Activated CD4-positive, alpha-beta memory T cell treated with anti-CD3 and anti-CD28 coated beads for 36 hours (primary cell): ENCODE results near the gene TBX2. TPM values are rescaled to one million over a fixed set of nuclear protein-coding genes. Genes with fewer than 3 reads are reported as not detected.

Experiments used
- CTCF ChIA-PET: fragments of 350-600 bp; sonication (Branson Sonifier 250); formaldehyde crosslinking; loops from one replicate; lab custom pipeline; 2021; ENCODE audit warnings: antibody characterized with exemption, inconsistent platforms; lab: Charles Lee
- POLR2A ChIA-PET: fragments of 350-600 bp; sonication (Branson Sonifier 250); formaldehyde crosslinking; loops from one replicate; lab custom pipeline; 2021; ENCODE audit warnings: antibody characterized with exemption; lab: Charles Lee
- DNase-seq: peaks from one replicate; pipeline ENCODE4 v3.0.0-alpha.2; 2020
- H3K27ac Mint-ChIP-seq: one replicate; pipeline ENCODE4 v1.8.0; 2021; ENCODE audit warnings: mixed read lengths
- H3K27me3 Mint-ChIP-seq: one replicate; pipeline ENCODE4 v1.8.0; 2021; ENCODE audit warnings: mixed read lengths
- H3K36me3 Mint-ChIP-seq: one replicate; pipeline ENCODE4 v1.8.0; 2021; ENCODE audit warnings: mixed read lengths
- H3K4me1 Mint-ChIP-seq: one replicate; pipeline ENCODE4 v1.8.0; 2021; ENCODE audit warnings: low read depth, mixed read lengths
- H3K4me3 Mint-ChIP-seq: one replicate; pipeline ENCODE4 v1.8.0; 2021; ENCODE audit warnings: mild to moderate bottlenecking, mixed read lengths
- H3K9me3 Mint-ChIP-seq: one replicate; pipeline ENCODE4 v1.8.0; 2021; ENCODE audit warnings: mixed read lengths
- intact Hi-C: fragments of 100-400 bp; cut with micrococcal nuclease; formaldehyde crosslinking; loops from one replicate; pipeline ENCODE4 v1.15.1; 2023
- total RNA-seq, 2 experiments: library from RNA; stranded (reverse); gene quantifications; one replicate each; pipeline ENCODE4 v1.2.3, GENCODE V29; 2021

Gene TBX2
- total RNA-seq, 2 experiments from 2014 or later = 0.05 TPM; not detected in 1

DNA sequence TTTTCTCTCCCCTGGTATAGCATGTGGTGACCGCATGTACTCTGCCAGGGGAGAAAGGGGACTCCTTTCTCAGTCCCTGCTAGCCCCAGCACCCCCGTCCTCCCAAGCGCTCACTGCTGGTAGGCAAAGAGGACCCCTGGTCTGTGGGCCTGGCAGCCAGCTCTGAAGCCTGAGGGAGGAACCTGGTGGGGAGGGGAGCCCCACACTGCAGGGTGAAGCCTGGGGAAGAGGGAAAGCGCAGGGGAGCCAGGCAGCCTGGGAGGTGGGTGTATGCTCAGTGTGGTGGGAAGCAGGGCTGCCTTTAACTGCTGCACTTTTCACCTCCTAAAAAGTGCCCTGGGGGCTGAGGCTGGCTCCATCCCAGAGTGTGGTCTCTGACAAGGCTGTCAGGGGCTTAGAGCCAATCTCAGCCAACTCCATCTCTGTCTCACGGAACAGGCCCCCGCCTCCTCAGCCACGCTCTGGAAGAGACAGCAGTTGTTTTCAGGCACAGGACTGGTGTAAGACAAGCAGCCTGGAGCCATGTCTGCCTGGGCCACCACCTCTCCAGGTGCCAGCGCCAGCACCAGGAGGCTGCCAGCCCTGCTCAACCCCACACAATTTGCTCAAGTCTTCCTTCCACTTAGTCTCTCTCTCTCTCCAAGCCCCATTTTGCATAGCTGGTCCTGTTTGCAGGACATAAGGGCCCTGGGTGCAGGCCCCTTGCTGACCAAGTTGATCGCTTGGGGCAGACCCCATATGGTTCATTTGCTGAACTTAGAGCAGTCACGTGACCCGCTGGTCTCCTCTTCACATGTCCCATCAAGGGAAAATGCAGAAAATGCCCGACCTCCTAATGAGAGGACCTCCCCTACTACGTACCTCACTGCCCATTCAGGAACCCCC is 14.7 kb upstream of the TBX2 start:
- no peak for DNase-seq
- H3K9me3 Mint-ChIP-seq = no peaks in the 10 kb centered on the region
- intact Hi-C loops = no loop called here
- no peak overlapping the region for H3K4me3 Mint-ChIP-seq
- CTCF ChIA-PET = interaction anchor here (1.1 kb wide), 1 partner anchor 665 kb away, joined by 4 read pairs; no protein-coding TSS in a partner anchor
- no peaks in the 10 kb centered on the region for H3K36me3 Mint-ChIP-seq
- peaks cover 2% of the 10 kb centered on the region for H3K4me1 Mint-ChIP-seq
- H3K27ac Mint-ChIP-seq = no peak overlapping the region
- peaks cover 3% of the 10 kb centered on the region for H3K27me3 Mint-ChIP-seq
- POLR2A ChIA-PET = no interaction called here

DNA sequence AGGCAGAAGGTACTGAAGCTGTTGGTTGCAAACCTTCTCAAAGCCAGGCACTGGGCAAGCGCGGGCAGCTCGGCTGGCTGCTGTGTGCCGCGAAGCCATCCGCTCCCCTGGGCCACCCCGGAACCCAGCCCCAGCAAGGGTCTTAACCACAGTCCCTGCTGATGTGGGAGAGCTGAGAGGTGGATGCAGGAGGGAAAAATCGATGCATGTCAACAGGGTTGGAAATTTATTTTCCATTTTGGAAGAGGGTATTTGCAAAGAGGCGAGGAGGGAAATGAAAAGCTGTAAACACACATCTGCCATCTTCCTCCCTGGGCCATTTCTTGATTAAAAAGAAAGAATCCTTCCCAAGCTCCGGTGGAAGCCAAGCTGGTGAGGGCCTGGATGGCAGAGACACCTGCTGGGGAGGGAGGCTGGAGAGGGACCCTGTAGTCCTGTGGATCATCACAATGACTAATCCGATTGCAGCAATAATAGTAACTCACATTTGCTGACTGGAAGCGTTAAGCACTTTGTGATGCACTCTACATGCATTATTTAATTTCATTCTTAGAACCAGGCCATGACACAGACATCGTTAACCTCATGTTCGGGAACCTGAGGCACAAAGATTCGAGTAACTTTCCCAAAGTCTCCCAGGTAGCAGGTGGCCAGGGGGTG is 13.9 kb upstream of the TBX2 start:
- Mint-ChIP-seq H3K36me3 (no peaks in the 10 kb centered on the region), H3K4me1 (peaks cover 2% of the 10 kb centered on the region), H3K9me3 (no peaks in the 10 kb centered on the region), H3K27ac (no peak overlapping the region), H3K4me3 (no peak overlapping the region), H3K27me3 (peaks cover 3% of the 10 kb centered on the region)
- ChIA-PET POLR2A (no interaction called here), CTCF (interaction anchor here (1.1 kb wide), 1 partner anchor 665 kb away, joined by 4 read pairs; no protein-coding TSS in a partner anchor)
- DNase-seq = no peak
- intact Hi-C loops = no loop called here

DNA sequence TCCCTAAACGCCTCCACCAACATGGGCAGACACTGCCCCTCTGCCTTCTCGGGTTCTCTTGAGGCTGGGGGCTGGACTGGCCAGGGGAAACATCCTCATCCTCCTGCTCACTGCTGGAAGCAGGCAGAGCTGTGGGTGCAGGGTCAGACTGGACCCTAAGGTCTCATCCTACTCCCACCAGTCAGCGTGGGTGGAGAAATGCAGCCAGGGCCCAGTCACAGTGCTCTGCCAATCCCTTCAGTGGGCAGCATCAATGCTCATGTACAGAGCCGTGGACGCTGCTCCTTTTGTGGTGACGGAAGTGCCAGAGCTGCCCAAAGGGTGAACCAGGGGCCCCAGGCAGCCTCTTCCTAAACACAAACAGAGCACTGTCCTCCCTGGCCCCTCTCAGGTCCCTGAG is 13.4 kb upstream of the TBX2 start:
- Mint-ChIP-seq H3K27me3 (peaks cover 3% of the 10 kb centered on the region), H3K36me3 (no peaks in the 10 kb centered on the region), H3K27ac (no peak overlapping the region), H3K4me3 (no peak overlapping the region), H3K9me3 (no peaks in the 10 kb centered on the region), H3K4me1 (peaks cover 2% of the 10 kb centered on the region)
- CTCF ChIA-PET = interaction anchor here (1.1 kb wide), 1 partner anchor 666 kb away, joined by 4 read pairs; no protein-coding TSS in a partner anchor
- POLR2A ChIA-PET = interaction anchor here (0.6 kb wide), 1 partner anchor 112 kb away, joined by 3 read pairs; no protein-coding TSS in a partner anchor
- intact Hi-C loops = no loop called here
- no peak for DNase-seq

DNA sequence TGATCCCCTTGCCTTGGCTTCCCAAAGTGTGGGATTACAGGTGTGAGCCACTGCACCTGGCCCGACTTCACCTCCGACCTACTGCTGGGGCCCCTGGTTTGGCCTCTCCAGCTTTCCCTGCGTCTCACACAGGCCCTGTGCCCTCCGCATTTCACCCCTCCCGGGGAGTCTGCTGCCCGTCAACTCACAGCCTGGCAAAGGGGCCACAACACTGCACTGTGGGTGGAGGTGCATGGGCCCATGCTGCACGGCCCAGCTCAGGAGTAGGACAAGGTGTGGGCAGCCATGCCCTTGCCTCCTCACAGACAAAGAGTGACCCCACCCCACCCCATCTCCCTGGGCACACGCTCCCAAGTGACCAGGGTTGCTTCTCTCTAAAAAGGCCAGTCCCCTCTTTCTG is 12.6 kb upstream of the TBX2 start:
- H3K4me3 Mint-ChIP-seq = no peak overlapping the region
- POLR2A ChIA-PET = interaction anchor here (0.6 kb wide), 1 partner anchor 111 kb away, joined by 3 read pairs; no protein-coding TSS in a partner anchor
- H3K4me1 Mint-ChIP-seq = peaks cover 2% of the 10 kb centered on the region
- no peak for DNase-seq
- peaks cover 3% of the 10 kb centered on the region for H3K27me3 Mint-ChIP-seq
- intact Hi-C loops = no loop called here
- H3K27ac Mint-ChIP-seq = no peak overlapping the region
- H3K36me3 Mint-ChIP-seq = no peaks in the 10 kb centered on the region
- H3K9me3 Mint-ChIP-seq = no peaks in the 10 kb centered on the region
- CTCF ChIA-PET = no interaction called here

GRCh38 chr17:61387511-61388305 is 11.9 kb upstream of the TBX2 start:
- CTCF ChIA-PET = no interaction called here
- H3K27me3 Mint-ChIP-seq = peaks cover 4% of the 10 kb centered on the region
- H3K4me1 Mint-ChIP-seq = peaks cover 2% of the 10 kb centered on the region
- H3K27ac Mint-ChIP-seq = no peak overlapping the region
- DNase-seq = no peak
- POLR2A ChIA-PET = no interaction called here
- H3K9me3 Mint-ChIP-seq = no peaks in the 10 kb centered on the region
- intact Hi-C loops = no loop called here
- H3K4me3 Mint-ChIP-seq = no peak overlapping the region
- no peaks in the 10 kb centered on the region for H3K36me3 Mint-ChIP-seq

GRCh38 chr17:61388561-61389356 is 10.9 kb upstream of the TBX2 start:
- Mint-ChIP-seq H3K4me3 (no peak overlapping the region), H3K9me3 (no peaks in the 10 kb centered on the region), H3K27ac (no peak overlapping the region), H3K4me1 (peaks cover 2% of the 10 kb centered on the region), H3K27me3 (peaks cover 5% of the 10 kb centered on the region), H3K36me3 (no peaks in the 10 kb centered on the region)
- intact Hi-C loops = no loop called here
- ChIA-PET POLR2A (no interaction called here), CTCF (interaction anchor here (0.7 to 1.2 kb wide), 3 partner anchors 387 to 668 kb away, joined by 3 read pairs; no protein-coding TSS in a partner anchor)
- no peak for DNase-seq

DNA sequence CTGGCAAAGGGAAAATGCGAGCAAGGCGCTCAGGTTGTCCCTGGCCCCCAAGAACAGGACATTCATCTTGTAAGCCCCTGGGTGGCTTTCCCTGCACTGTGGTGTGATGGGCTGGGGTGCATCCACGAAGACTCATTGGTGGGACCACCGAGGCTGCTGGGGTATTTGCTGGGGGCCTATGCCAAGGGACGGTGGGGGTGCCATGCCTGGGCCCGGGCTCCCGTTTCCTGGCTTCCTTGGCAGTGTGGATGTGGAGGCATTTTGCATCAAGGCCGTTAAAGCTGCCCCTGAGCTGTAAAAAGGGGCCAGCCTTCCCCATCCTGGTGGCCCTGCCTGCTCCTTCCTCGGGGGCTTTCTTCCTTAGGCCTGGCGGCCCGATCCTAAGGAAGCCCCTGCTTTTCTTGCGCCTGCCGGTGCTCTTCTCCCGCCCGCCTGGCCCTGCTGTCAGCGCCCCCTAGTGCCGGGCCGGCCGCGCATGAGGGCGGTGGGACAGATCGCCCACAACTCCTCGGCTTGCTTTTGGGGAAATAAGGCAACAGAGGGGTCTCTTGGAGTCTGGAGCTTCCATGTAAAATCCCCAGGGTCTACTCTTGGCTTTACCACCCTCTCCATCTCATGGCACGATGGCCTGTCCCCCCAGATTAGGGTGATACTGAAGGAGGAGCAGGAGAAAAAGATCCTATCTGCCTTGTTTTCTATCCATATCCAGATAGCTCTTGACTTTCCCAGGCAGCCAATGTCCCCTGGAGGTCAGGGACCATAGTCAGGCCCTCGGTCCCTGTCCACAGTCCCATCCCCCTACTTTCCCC is 9.8 kb upstream of the TBX2 start:
- Mint-ChIP-seq H3K4me1 (peaks cover 2% of the 10 kb centered on the region), H3K27me3 (peaks cover 9% of the 10 kb centered on the region), H3K27ac (no peak overlapping the region), H3K9me3 (no peaks in the 10 kb centered on the region), H3K36me3 (no peaks in the 10 kb centered on the region), H3K4me3 (no peak overlapping the region)
- POLR2A ChIA-PET = no interaction called here
- intact Hi-C loops = loop anchor here (1.0 kb wide), 1 partner anchor 388 kb away; no protein-coding TSS in a partner anchor
- DNase-seq = peak; percentile 60
- CTCF ChIA-PET = interaction anchor here (0.8 to 1.8 kb wide), 7 partner anchors 9 to 669 kb away, joined by 3 to 8 read pairs (median 5); no protein-coding TSS in a partner anchor

DNA sequence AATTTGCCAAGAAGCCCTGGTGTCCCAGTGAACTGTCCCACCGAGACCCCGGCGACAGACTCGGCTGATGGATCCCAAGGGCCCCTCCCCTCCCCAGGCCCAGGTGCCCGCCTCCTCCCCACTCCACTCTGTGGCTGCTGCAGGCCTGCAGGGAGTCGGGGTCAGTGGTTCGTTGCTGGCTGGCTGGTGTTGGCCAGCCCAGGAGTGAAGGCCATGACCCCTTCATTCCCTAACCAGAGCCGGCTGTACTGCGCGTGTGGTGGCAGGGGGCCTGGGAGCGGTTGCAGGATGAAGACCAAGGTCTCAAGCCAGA is 9.2 kb upstream of the TBX2 start:
- Mint-ChIP-seq H3K27me3 (peaks cover 14% of the 10 kb centered on the region), H3K4me3 (no peak overlapping the region), H3K27ac (no peak overlapping the region), H3K36me3 (no peaks in the 10 kb centered on the region), H3K9me3 (no peaks in the 10 kb centered on the region), H3K4me1 (peaks cover 2% of the 10 kb centered on the region)
- intact Hi-C loops = loop anchor here (1.0 kb wide), 1 partner anchor 388 kb away; no protein-coding TSS in a partner anchor
- no peak for DNase-seq
- ChIA-PET POLR2A (no interaction called here), CTCF (interaction anchor here (0.9 to 1.8 kb wide), 5 partner anchors 9 to 670 kb away, joined by 3 to 8 read pairs (median 5); no protein-coding TSS in a partner anchor)

DNA sequence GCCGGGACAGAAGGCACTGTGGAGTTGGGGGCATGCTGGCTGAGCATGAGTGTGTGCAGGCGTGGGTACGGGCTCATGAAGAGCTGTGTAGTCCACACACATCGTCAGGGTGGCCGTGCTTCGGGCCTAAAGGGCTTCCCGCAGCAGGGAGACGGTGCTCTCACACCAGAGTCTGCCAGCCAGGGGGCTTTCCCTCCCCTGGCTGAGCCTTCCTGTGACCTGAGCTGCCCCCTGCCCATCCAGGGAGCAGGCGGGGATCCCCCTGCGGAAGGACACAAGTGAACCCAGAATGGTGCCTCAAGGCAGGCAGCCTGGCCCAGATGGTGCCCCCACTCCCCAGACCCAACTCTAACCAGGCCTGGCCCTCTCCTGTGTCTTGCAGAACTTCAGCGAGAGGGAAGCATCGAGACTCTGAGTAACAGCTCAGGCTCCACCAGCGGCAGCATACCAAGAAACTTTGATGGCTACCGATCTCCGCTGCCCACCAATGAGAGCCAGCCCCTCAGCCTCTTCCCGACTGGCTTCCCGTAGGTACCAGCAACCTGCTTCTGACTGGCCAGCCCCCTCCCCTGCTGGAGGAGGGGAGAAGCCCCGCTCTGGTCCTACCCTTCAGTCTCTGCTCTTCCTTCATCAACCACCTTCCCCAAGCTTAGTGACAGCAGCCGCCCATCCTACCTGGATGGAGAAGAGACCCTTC is 7.9 kb upstream of the TBX2 start:
- intact Hi-C loops = no loop called here
- peaks cover 2% of the 10 kb centered on the region for H3K4me1 Mint-ChIP-seq

DNA sequence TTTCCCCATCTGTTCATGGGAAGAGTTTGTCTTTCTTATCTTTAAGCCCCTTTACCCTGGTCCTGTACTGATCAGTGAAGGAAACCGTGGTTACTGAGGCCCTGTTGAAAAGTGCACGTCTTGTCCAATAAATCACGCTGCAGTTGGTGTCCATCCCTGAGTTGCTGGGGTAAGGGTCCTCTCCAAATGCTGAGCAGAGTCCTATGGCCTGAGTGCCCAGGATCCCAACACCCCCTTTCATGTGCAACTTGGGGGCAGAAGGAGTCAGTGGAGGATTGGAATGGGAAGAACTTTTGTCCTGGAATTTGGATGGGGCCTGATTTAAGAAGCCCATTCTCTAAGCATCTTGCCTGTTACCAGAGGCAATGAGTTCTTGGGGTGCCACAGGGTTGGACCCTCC is 7.0 kb upstream of the TBX2 start:
- H3K4me3 Mint-ChIP-seq = no peak overlapping the region
- POLR2A ChIA-PET = no interaction called here
- intact Hi-C loops = no loop called here

More for the DNA sequence above, 7.9 kb upstream of the TBX2 start:
- no peaks in the 10 kb centered on the region for H3K9me3 Mint-ChIP-seq
- H3K36me3 Mint-ChIP-seq = no peaks in the 10 kb centered on the region
- CTCF ChIA-PET = interaction anchor here (0.5 to 1.8 kb wide), 6 partner anchors 9 to 671 kb away, joined by 3 to 7 read pairs (median 4); no protein-coding TSS in a partner anchor
- POLR2A ChIA-PET = no interaction called here
- DNase-seq = no peak
- H3K27ac Mint-ChIP-seq = no peak overlapping the region
- peaks cover 19% of the 10 kb centered on the region for H3K27me3 Mint-ChIP-seq
- H3K4me3 Mint-ChIP-seq = no peak overlapping the region

More for the DNA sequence above, 7.0 kb upstream of the TBX2 start:
- Mint-ChIP-seq H3K27ac (no peak overlapping the region), H3K27me3 (peaks cover 21% of the 10 kb centered on the region), H3K4me1 (peaks cover 4% of the 10 kb centered on the region), H3K9me3 (no peaks in the 10 kb centered on the region), H3K36me3 (no peaks in the 10 kb centered on the region)
- no peak for DNase-seq
- CTCF ChIA-PET = interaction anchor here (0.9 to 2.2 kb wide), 3 partner anchors 8 to 391 kb away, joined by 5 to 6 read pairs (median 5); no protein-coding TSS in a partner anchor
